HT1080 (cell line): ENCODE measurements around the gene CCDC28B. TPM values are rescaled to one million over a fixed set of nuclear protein-coding genes. Genes with fewer than 3 reads are reported as not detected.
"Not testable (repeated sequence)": the region's sequence is repeated elsewhere in the genome, so short reads cannot be mapped to it uniquely, and the experiment has no call there.

Experiments used
- DNase-seq: peaks from one replicate; pipeline ENCODE4 v3.0.0-alpha.2; 2015; ENCODE audit warnings: low read depth
- polyA plus RNA-seq, 2 experiments: library from polyadenylated mRNA; depleted of rRNA; stranded (reverse); fragments of >200 nt; gene quantifications; 2 replicates each; pipeline ENCODE4 v1.2.3, GENCODE V29; 2015
- total RNA-seq: library from RNA; depleted of rRNA; stranded (reverse); fragments of >200 nt; shearing (Covaris generic); gene quantifications from 2 replicates; pipeline ENCODE4 v1.2.3, GENCODE V29; 2014; rRNA removed

Gene CCDC28B
- total RNA-seq = 13.4 and 14.0 TPM in 2 replicates
- 8.7 and 9.3 TPM in 2 replicates for polyA plus RNA-seq (2015; cell fraction: cytosol; rRNA removed)
- polyA plus RNA-seq (2015; cell fraction: nucleus; rRNA removed) = 8.3 and 10.5 TPM in 2 replicates

- peak; percentile 61 for DNase-seq
Measured at GRCh38 chr1:32200226-32201010, at the start of gene CCDC28B. CCDC28B (plus strand) TSS chr1:32200595; CDS start chr1:32201936, 1,341 bp downstream.

GRCh38 chr1:32150847-32151246, 49.5 kb upstream of the CCDC28B start:
- no peak for DNase-seq

- DNase-seq = peak; percentile 17
Measured at GRCh38 chr1:32151319-32151787, 49.0 kb upstream of the CCDC28B start.

GRCh38 chr1:32159189-32159588, 41.2 kb upstream of the CCDC28B start:
- no peak for DNase-seq

- DNase-seq = no peak
Measured at GRCh38 chr1:32163405-32163804, 37.0 kb upstream of the CCDC28B start.

- not testable (repeated sequence) for DNase-seq
Measured at GRCh38 chr1:32165633-32166032, 34.8 kb upstream of the CCDC28B start.

GRCh38 chr1:32170991-32171390, 29.4 kb upstream of the CCDC28B start:
- no peak for DNase-seq

GRCh38 chr1:32172621-32173245, 27.7 kb upstream of the CCDC28B start:
- DNase-seq = peak; percentile 79

- DNase-seq = no peak
Measured at GRCh38 chr1:32178380-32179192, 21.8 kb upstream of the CCDC28B start.

GRCh38 chr1:32179193-32179442, 21.3 kb upstream of the CCDC28B start:
- DNase-seq = no peak

- DNase-seq = peak; percentile 90
Measured at GRCh38 chr1:32179443-32180185, 20.8 kb upstream of the CCDC28B start, which contains the start of gene TXLNA. TXLNA (plus strand) TSS chr1:32179675; CDS start chr1:32180346, 671 bp downstream.

GRCh38 chr1:32180186-32181060, 20.0 kb upstream of the CCDC28B start:
- peak; percentile 40 for DNase-seq

- DNase-seq = no peak
Measured at GRCh38 chr1:32181065-32181464, 19.3 kb upstream of the CCDC28B start.

GRCh38 chr1:32181563-32181962, 18.8 kb upstream of the CCDC28B start:
- DNase-seq = no peak

- DNase-seq = no peak
Measured at GRCh38 chr1:32182060-32182459, 18.3 kb upstream of the CCDC28B start.

- no peak for DNase-seq
Measured at GRCh38 chr1:32184650-32185049, 15.7 kb upstream of the CCDC28B start.

- DNase-seq = no peak
Measured at GRCh38 chr1:32186077-32186476, 14.3 kb upstream of the CCDC28B start.

- no peak for DNase-seq
Measured at GRCh38 chr1:32186491-32186890, 13.9 kb upstream of the CCDC28B start.

- no peak for DNase-seq
Measured at GRCh38 chr1:32187850-32188249, 12.5 kb upstream of the CCDC28B start.
